GM06990 (cell line): ENCODE results near the gene SEMA3C.

Experiments used
- DNase-seq: peaks from one replicate; pipeline ENCODE4 v3.0.0-alpha.2; 2011; ENCODE audit not compliant: insufficient read length; ENCODE audit errors: extremely low read depth
- H3K27me3 ChIP-seq: replicated peaks from 2 replicates; pipeline ENCODE4 v1.6.0; 2011; ENCODE audit warnings: low read length; ENCODE audit not compliant: control insufficient read depth, insufficient read depth
- H3K36me3 ChIP-seq: 2 replicates; pipeline ENCODE4 v1.5.1; 2011; ENCODE audit warnings: low read length; ENCODE audit not compliant: control insufficient read depth, insufficient read depth
- H3K4me3 ChIP-seq: replicated peaks from 2 replicates; pipeline ENCODE4 v1.5.1; 2011; ENCODE audit warnings: low read depth, mild to moderate bottlenecking, control low read depth, low read length
- TF ChIP-seq, protein P1 (sequence below): IDR thresholded peaks from 2 replicates; pipeline ENCODE4 v1.5.1; 2011; ENCODE audit warnings: low read length, control low read depth, mild to moderate bottlenecking, inconsistent platforms; ENCODE audit not compliant: insufficient read depth, poor library complexity, severe bottlenecking

The SEMA3C gene

DNA sequence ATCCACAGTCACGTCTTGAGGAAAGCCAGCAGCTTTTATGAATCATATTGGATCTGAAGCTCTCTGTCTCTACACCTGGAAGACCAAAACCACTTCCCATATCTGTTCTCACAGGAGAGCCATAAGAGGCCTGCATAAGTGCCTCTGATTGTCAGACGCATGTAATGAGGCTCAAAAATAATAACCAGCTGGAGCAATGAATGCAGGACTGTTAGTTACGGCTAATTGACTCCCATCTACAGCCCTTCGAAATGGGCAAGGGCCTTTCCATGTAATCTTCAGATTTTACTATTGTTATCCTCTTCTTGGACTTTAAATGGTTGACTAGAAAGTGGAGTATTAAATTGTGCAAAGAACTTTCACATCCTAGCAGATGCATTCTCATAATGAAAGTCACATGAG lies 4.4 kb upstream of the SEMA3C start:
- Histone ChIP-seq H3K27me3 (no peaks in the 10 kb centered on the region), H3K4me3 (no peak overlapping the region), H3K36me3 (no peaks in the 10 kb centered on the region)
- TF ChIP-seq, protein P1, sequence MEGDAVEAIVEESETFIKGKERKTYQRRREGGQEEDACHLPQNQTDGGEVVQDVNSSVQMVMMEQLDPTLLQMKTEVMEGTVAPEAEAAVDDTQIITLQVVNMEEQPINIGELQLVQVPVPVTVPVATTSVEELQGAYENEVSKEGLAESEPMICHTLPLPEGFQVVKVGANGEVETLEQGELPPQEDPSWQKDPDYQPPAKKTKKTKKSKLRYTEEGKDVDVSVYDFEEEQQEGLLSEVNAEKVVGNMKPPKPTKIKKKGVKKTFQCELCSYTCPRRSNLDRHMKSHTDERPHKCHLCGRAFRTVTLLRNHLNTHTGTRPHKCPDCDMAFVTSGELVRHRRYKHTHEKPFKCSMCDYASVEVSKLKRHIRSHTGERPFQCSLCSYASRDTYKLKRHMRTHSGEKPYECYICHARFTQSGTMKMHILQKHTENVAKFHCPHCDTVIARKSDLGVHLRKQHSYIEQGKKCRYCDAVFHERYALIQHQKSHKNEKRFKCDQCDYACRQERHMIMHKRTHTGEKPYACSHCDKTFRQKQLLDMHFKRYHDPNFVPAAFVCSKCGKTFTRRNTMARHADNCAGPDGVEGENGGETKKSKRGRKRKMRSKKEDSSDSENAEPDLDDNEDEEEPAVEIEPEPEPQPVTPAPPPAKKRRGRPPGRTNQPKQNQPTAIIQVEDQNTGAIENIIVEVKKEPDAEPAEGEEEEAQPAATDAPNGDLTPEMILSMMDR, result no peak
- DNase-seq, result no peak

DNA sequence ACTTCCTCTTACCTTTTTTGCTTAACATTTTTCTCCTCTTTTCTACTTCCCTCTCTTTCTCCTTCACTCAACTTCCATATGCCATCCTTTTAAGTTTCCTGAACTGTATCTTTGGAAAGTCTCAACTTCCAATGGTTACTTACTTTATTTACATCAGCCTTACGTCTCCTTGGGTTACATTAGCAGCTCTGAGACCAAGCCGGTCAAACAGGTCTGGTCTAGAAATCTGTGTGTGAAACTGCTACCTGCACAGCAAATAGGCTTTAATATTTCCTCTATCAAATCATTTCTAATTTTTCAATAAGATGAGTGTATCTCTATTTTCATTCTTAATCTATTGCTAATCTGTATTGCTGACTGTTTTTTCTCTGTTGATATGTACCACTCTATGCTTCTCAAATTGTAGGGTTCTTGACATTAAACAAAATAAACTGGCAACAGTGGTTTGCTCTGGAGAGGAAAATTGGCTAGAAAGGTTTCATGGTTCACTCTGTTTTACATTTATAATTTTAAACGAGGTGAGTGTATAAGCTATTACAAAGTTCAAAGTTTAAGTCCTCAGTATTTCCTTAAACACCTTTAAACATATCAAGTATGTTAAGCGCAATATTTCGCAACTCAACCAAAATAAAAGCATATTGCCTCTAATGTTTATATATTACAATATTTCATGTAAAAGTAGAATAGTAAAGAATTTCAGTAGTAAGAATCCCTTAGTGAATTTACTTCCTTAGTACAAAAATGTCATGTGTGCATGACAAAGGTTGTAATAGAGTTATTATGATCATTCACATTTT lies 3.6 kb upstream of the SEMA3C start:
- H3K4me3 ChIP-seq, result no peak overlapping the region

DNA sequence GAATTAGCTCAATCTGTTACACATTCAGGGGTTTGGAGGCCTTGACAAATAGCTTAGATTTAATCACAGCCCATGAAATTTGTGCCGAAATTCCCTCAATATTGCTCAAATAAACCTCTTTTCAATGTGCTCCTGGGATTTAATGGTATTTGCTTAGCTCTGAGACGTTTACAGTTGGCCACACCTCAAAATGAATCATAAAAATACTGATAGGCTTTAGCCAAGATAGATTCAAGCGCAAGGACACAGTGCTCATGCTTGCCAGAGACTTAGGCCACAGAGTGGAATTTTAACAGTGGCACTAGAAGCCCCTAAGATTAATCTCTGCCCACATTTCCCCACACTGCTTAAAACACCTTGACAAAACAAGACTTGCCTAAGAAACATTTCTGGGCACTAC lies 2.3 kb upstream of the SEMA3C start:
- Histone ChIP-seq H3K36me3 (no peaks in the 10 kb centered on the region), H3K27me3 (no peaks in the 10 kb centered on the region), H3K4me3 (no peak overlapping the region)
- DNase-seq, result no peak
- TF ChIP-seq, protein P1, result no peak

More for the DNA sequence above, 3.6 kb upstream of the SEMA3C start:
- TF ChIP-seq, protein P1, result no peak
- no peak for DNase-seq
- Histone ChIP-seq H3K36me3 (no peaks in the 10 kb centered on the region), H3K27me3 (no peaks in the 10 kb centered on the region)

DNA sequence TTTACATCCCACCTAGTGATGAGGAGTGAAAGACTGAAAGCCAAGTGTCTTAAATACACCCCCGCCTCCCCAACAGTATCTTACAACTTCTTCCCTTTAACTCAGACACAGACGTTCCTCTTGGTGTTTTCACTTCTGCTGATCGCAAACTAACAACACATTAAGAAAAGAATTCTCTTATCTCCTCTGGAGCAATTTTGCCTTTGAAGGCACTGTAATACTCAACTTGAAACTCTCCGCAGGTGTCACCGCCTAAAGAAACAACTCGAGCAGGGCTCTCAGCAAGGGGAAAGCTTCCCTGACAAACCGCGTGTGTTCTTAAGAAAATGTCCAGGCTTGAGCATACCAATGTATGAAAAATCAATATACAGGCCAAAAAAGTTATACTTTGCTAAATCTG lies 452 bp downstream of the SEMA3C start:
- no peak for DNase-seq
- TF ChIP-seq, protein P1, result no peak
- H3K27me3 ChIP-seq, result no peaks in the 10 kb centered on the region
- H3K4me3 ChIP-seq, result peak overlapping the region; percentile 8; the same call in 1 of the 2 replicates
- H3K36me3 ChIP-seq, result no peaks in the 10 kb centered on the region

DNA sequence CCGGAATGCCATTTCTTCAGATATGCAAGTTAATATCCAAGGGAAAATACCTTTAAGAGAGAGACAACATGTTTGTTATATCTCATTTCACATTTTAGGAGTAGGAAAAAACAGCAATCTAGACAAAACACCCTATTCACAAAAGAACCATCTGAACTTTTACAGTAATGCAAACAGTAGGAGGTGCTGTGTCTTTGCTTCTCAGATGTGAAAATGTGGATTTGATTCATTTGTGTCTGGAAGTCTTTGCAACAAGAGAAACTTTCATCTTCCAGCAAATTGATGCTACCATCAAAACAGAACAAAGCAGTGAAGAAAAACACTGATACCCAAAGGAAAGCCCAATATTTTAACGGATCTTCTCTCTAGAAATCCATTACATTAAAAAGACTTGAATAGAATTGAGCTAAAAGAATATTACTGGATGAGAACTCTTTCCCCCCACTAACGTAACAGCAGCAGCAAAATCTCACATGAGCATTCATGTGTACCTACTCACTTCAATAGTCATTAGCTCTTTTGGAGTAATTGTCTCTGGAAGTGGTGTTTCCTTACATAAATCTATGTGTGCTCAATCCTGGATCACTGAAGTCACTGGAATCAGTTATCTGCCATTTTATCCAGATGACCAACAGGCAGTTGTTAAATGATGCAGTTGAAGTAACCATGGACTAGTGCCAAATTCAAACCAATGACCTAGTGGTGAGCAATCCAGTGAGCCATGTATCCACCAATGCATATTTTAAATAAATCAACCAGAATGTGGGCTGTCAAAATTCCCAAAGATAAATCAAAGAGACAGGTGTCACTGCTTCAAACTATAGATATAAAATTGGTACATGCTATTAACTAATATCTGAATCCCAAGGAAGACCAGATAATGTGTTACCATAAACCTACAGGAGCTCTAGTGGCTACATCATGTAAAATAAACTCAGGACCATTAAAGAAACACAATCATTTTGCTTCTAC lies 1.8 kb downstream of the SEMA3C start:
- H3K36me3 ChIP-seq, result no peaks in the 10 kb centered on the region
- TF ChIP-seq, protein P1, result no peak
- H3K27me3 ChIP-seq, result no peaks in the 10 kb centered on the region
- no peak overlapping the region for H3K4me3 ChIP-seq
- no peak for DNase-seq
